Naive thymus-derived CD4-positive, alpha-beta T cell (primary cell): ENCODE results near the gene ASAH2. TPM values are rescaled to one million over a fixed set of nuclear protein-coding genes. Genes with fewer than 3 reads are reported as not detected.

ENCODE experiments used
- ATAC-seq: fragments of 150-1000 bp; cut with Tn5 transposase; 2 replicates; pipeline ENCODE4 v1.10.0; 2021; ENCODE audit warnings: mild to moderate bottlenecking, moderate library complexity
- CTCF ChIA-PET: fragments of 350-600 bp; sonication (Branson Sonifier 250); formaldehyde crosslinking; loops from one replicate; lab custom pipeline; 2021; ENCODE audit warnings: antibody characterized with exemption; lab: Charles Lee
- POLR2A ChIA-PET: fragments of 350-600 bp; sonication (Branson Sonifier 250); formaldehyde crosslinking; loops from one replicate; lab custom pipeline; 2021; ENCODE audit warnings: antibody characterized with exemption, inconsistent platforms; lab: Charles Lee
- DNase-seq, 9 donors: peaks; one replicate each; pipeline versions ENCODE4 v3.0.0 to v3.0.0-alpha.2; 2020 to 2022; ENCODE audit warnings: mixed read lengths in 1 of 9
- H3K27ac ChIP-seq: one replicate; pipeline ENCODE4 v1.7.0; 2013; ENCODE audit warnings: mild to moderate bottlenecking, low read depth, low read length, moderate library complexity
- H3K27me3 ChIP-seq, 2 donors: one replicate each; pipeline ENCODE4 v1.7.0; 2013; ENCODE audit warnings: low read length in 2 of 2, mild to moderate bottlenecking in 2 of 2, moderate library complexity in 2 of 2; ENCODE audit not compliant: control insufficient read depth in 2 of 2, insufficient read depth in 2 of 2
- H3K36me3 ChIP-seq, 3 experiments: 1 replicate in 2 of 3; 2 replicates in 1 of 3; pipeline ENCODE4 v1.7.0; 2013; ENCODE audit warnings: low read length in 3 of 3, mild to moderate bottlenecking in 3 of 3, moderate library complexity in 1 of 3; ENCODE audit not compliant: insufficient read depth in 3 of 3, control insufficient read depth in 2 of 3
- H3K4me1 ChIP-seq, 2 donors: one replicate each; pipeline ENCODE4 v1.7.0; 2013; ENCODE audit warnings: low read length in 2 of 2, mild to moderate bottlenecking in 2 of 2, moderate library complexity in 1 of 2; ENCODE audit not compliant: control insufficient read depth in 2 of 2, insufficient read depth in 2 of 2
- H3K4me3 ChIP-seq: 2 replicates; pipeline ENCODE4 v1.7.0; 2013; ENCODE audit warnings: mild to moderate bottlenecking, low read length
- H3K9me3 ChIP-seq, 3 experiments: 1 replicate in 2 of 3; 2 replicates in 1 of 3; pipeline ENCODE4 v1.7.0; 2013; ENCODE audit warnings: low read length in 3 of 3; ENCODE audit not compliant: control insufficient read depth in 2 of 3
- H3K27ac Mint-ChIP-seq, 9 donors: one replicate each; pipeline ENCODE4 v1.8.0; 2020 to 2022; ENCODE audit warnings: mixed read lengths in 9 of 9, mild to moderate bottlenecking in 8 of 9, moderate library complexity in 5 of 9, inconsistent platforms in 2 of 9
- H3K27me3 Mint-ChIP-seq, 5 donors: one replicate each; pipeline ENCODE4 v1.8.0; 2021 to 2022; ENCODE audit warnings: mixed read lengths in 5 of 5, mild to moderate bottlenecking in 1 of 5
- H3K36me3 Mint-ChIP-seq, 5 donors: one replicate each; pipeline ENCODE4 v1.8.0; 2020 to 2022; ENCODE audit warnings: mixed read lengths in 5 of 5, mild to moderate bottlenecking in 3 of 5, inconsistent platforms in 1 of 5
- H3K4me1 Mint-ChIP-seq, 7 donors: one replicate each; pipeline ENCODE4 v1.8.0; 2020 to 2022; ENCODE audit warnings: mixed read lengths in 7 of 7, mild to moderate bottlenecking in 3 of 7, inconsistent platforms in 1 of 7
- H3K4me3 Mint-ChIP-seq, 10 donors: one replicate each; pipeline ENCODE4 v1.8.0; 2020 to 2022; ENCODE audit warnings: mild to moderate bottlenecking in 10 of 10, mixed read lengths in 10 of 10, moderate library complexity in 6 of 10, inconsistent platforms in 2 of 10
- H3K9me3 Mint-ChIP-seq, 11 donors: one replicate each; pipeline ENCODE4 v1.8.0; 2020 to 2022; ENCODE audit warnings: mixed read lengths in 11 of 11, mild to moderate bottlenecking in 4 of 11, inconsistent platforms in 1 of 11, moderate library complexity in 1 of 11
- intact Hi-C, 2 donors: fragments of 100-400 bp; cut with micrococcal nuclease; formaldehyde crosslinking; loops; one replicate each; pipeline ENCODE4 v1.15.1; 2023
- polyA plus RNA-seq, 2 donors: library from polyadenylated mRNA; unstranded; fragments of 300-500 nt; fragmentation: Illumina TruSeq; gene quantifications; one replicate each; pipeline ENCODE4 v1.2.3, GENCODE V29; 2021
- total RNA-seq, 6 experiments: library from RNA in 5 of 6; stranded (reverse) in 5 of 6; gene quantifications; 1 replicate in 5 of 6; 2 replicates in 1 of 6; pipeline ENCODE4 v1.2.3 and lab custom pipeline; 2021 to 2026

ASAH2 gene
- total RNA-seq (1 to 10 TPM in 4 of 5 experiments, under 1 TPM in 1; 0.61 to 5.4 (median 1.7) TPM), polyA plus RNA-seq (1 to 10 TPM in 1 of 2 donors, under 1 TPM in 1; 0.43 to 3.9 TPM), total RNA-seq (lab: John Stamatoyannopoulos, UW) (not detected)

DNA sequence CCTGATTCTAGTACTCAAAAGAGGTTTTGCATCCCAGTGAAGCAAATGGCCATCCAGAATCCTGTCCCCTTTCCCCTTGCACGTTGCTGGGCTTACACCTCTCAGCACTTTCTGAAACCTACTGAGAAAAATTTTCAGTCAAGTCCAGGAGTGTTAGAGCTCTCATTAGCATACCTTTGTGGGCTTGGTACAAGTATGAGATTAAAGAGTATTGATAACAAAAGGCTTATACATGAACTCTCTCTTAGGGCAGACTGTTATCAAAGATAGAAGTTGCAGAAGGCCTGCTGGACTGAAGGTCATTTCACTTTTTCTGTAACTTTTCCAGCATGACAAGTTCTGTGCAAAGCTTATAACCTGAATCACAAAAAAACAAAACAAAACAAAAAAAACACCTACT, at the start of gene ASAH2:
Gene ASAH2, minus strand, starts transcription at position 123 of the 400 bp plus-strand sequence. CDS start 2,906 bp downstream, outside the sequence.
- H3K27me3 ChIP-seq, result no peaks in the 10 kb centered on the region
- H3K4me1 ChIP-seq, result no peaks in the 10 kb centered on the region
- H3K27me3 Mint-ChIP-seq, result peaks cover 30 to 54% (median 33%) of the 10 kb centered on the region in 5 donors
- H3K36me3 Mint-ChIP-seq, result no peaks in the 10 kb centered on the region
- no peak within 1 kb of the TSS for H3K27ac Mint-ChIP-seq
- H3K4me1 Mint-ChIP-seq, result no peaks in the 10 kb centered on the region
- POLR2A ChIA-PET, result no interaction called here
- H3K4me3 ChIP-seq, result no peak within 1 kb of the TSS
- intact Hi-C loops, result no loop called here
- H3K27ac ChIP-seq, result no peak within 1 kb of the TSS
- ATAC-seq (no peak), DNase-seq (no peak)
- no peaks in the 10 kb centered on the region for H3K9me3 ChIP-seq
- no peaks in the 10 kb centered on the region for H3K9me3 Mint-ChIP-seq
- H3K4me3 Mint-ChIP-seq, result no peak within 1 kb of the TSS
- no peaks in the 10 kb centered on the region for H3K36me3 ChIP-seq
- CTCF ChIA-PET, result no interaction called here

GRCh38 chr10:50299948-50300669, 48.8 kb upstream of the ASAH2 start:
- Histone ChIP-seq H3K27ac (no peak overlapping the region), H3K4me1 (no peaks in the 10 kb centered on the region), H3K9me3 (peaks cover 0 to 4% (median 0%) of the 10 kb centered on the region in 3 experiments), H3K36me3 (no peaks in the 10 kb centered on the region), H3K27me3 (no peaks in the 10 kb centered on the region), H3K4me3 (no peak overlapping the region)
- no peaks in the 10 kb centered on the region for H3K27me3 Mint-ChIP-seq
- ATAC-seq (no peak), DNase-seq (no peak)
- H3K4me1 Mint-ChIP-seq, result no peaks in the 10 kb centered on the region
- H3K36me3 Mint-ChIP-seq, result peaks cover 0 to 12% (median 9%) of the 10 kb centered on the region in 5 donors
- no peak overlapping the region for H3K27ac Mint-ChIP-seq
- peaks cover 3 to 26% (median 9%) of the 10 kb centered on the region in 11 donors for H3K9me3 Mint-ChIP-seq
- ChIA-PET CTCF (no interaction called here), POLR2A (no interaction called here)
- no peak overlapping the region for H3K4me3 Mint-ChIP-seq
- intact Hi-C loops, result no loop called here

DNA sequence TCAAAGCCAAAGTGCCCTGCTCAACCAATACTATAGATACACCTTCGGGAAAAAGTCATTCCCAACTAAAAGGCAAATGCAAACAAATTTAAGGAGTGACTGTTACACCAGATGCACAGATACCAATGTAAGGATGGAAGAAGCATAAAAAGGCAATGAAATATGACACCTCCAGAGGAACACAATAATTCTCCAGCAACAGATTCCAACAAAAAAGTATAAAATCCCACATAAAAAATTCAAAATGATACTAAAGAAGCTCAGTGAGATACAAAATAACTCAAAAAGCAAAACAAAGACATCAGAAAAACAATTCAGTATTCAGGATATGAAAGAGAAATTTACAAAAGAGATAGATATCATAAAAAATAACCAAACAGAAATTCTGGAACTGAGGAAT, 44.1 kb upstream of the ASAH2 start:
- Histone ChIP-seq H3K36me3 (no peaks in the 10 kb centered on the region), H3K4me3 (no peak overlapping the region), H3K4me1 (no peaks in the 10 kb centered on the region), H3K27me3 (no peaks in the 10 kb centered on the region), H3K27ac (no peak overlapping the region), H3K9me3 (peaks cover 0 to 4% (median 0%) of the 10 kb centered on the region in 3 experiments)
- Mint-ChIP-seq H3K27me3 (no peaks in the 10 kb centered on the region), H3K27ac (no peak overlapping the region), H3K4me1 (peaks cover 0 to 2% (median 0%) of the 10 kb centered on the region in 7 donors), H3K9me3 (peaks cover 3 to 26% (median 9%) of the 10 kb centered on the region in 11 donors), H3K36me3 (peaks cover 0 to 9% (median 4%) of the 10 kb centered on the region in 5 donors), H3K4me3 (no peak overlapping the region)
- DNase-seq (no peak), ATAC-seq (no peak)
- CTCF ChIA-PET, result no interaction called here
- POLR2A ChIA-PET, result no interaction called here
- intact Hi-C loops, result no loop called here

DNA sequence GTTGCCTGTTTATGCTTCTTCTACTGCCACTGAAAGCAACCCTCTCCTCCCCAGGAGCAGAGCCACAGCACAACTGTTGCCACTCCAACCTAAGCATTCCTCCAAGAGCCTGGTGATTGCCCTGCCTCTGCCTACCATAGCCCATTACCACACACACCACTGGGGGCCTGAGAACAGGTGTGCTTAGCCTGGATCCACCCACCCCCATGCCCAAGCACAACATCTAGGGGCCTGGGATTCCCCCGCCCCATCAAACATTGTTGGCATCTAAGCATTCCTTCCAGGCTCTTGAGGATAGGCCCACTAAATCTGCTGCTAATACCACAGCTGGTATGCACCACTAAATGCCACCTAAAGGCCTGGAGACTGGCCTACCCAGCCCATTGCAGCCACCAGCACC, 43.3 kb upstream of the ASAH2 start:
- H3K27me3 Mint-ChIP-seq, result no peaks in the 10 kb centered on the region
- no peak overlapping the region for H3K4me3 Mint-ChIP-seq
- H3K4me3 ChIP-seq, result no peak overlapping the region
- POLR2A ChIA-PET, result no interaction called here
- H3K27ac Mint-ChIP-seq, result no peak overlapping the region
- intact Hi-C loops, result no loop called here
- DNase-seq (no peak), ATAC-seq (no peak)
- H3K36me3 Mint-ChIP-seq, result peaks cover 0 to 8% (median 4%) of the 10 kb centered on the region in 5 donors
- peaks cover 0 to 4% (median 0%) of the 10 kb centered on the region in 3 experiments for H3K9me3 ChIP-seq
- H3K27ac ChIP-seq, result no peak overlapping the region
- H3K4me1 ChIP-seq, result no peaks in the 10 kb centered on the region
- no peaks in the 10 kb centered on the region for H3K36me3 ChIP-seq
- peaks cover 0 to 2% (median 0%) of the 10 kb centered on the region in 7 donors for H3K4me1 Mint-ChIP-seq
- CTCF ChIA-PET, result no interaction called here
- peaks cover 3 to 26% (median 9%) of the 10 kb centered on the region in 11 donors for H3K9me3 Mint-ChIP-seq
- no peaks in the 10 kb centered on the region for H3K27me3 ChIP-seq

DNA sequence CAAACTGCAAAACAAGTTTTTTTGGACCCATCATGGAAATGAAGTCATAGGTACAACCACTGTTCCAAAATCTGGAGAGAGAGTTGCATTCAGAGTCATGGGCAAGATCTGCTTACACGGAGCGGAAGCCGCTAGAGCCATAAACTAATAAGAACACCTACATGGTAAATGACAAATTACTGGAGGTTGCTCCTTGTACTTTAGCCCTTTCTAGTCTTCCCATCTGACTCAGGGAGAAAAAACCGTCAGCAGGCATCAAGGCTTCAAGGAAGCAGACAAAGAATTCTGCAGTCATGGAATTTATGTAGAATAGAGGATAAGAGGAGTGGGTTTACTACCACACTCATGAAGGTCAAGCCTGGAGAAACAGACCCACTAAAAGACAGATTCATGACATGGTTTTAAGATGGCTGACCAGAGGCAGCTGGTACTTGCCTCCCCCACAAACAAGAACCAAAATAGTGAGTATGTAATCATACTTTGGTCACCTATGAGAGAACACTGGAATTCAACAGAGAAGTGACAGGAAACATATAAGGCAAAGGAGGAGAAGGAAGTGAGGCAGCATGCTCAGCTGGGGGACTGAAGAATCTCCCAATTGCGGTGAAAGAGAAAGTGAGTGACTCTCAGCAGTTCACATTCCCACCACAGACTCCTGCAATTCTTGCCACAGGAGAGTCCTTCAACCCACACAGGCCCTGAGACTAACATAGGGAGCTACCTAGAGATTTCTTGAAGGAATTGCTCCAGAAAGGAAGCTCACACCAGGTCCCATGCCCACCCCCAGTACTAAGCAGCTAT, 42.4 kb upstream of the ASAH2 start:
- POLR2A ChIA-PET, result no interaction called here
- H3K4me3 Mint-ChIP-seq, result no peak overlapping the region
- Histone ChIP-seq H3K4me1 (no peaks in the 10 kb centered on the region), H3K27me3 (no peaks in the 10 kb centered on the region), H3K4me3 (no peak overlapping the region), H3K36me3 (no peaks in the 10 kb centered on the region), H3K9me3 (peaks cover 0 to 4% (median 0%) of the 10 kb centered on the region in 3 experiments), H3K27ac (no peak overlapping the region)
- peaks cover 0 to 8% (median 3%) of the 10 kb centered on the region in 5 donors for H3K36me3 Mint-ChIP-seq
- no peak for ATAC-seq
- peaks cover 0 to 2% (median 0%) of the 10 kb centered on the region in 7 donors for H3K4me1 Mint-ChIP-seq
- CTCF ChIA-PET, result no interaction called here
- DNase-seq, result no peak
- no peak overlapping the region for H3K27ac Mint-ChIP-seq
- intact Hi-C loops, result no loop called here
- H3K27me3 Mint-ChIP-seq, result peaks cover 0 to under 1% (median 0%) of the 10 kb centered on the region in 5 donors
- H3K9me3 Mint-ChIP-seq, result peaks cover 3 to 17% (median 6%) of the 10 kb centered on the region in 11 donors

DNA sequence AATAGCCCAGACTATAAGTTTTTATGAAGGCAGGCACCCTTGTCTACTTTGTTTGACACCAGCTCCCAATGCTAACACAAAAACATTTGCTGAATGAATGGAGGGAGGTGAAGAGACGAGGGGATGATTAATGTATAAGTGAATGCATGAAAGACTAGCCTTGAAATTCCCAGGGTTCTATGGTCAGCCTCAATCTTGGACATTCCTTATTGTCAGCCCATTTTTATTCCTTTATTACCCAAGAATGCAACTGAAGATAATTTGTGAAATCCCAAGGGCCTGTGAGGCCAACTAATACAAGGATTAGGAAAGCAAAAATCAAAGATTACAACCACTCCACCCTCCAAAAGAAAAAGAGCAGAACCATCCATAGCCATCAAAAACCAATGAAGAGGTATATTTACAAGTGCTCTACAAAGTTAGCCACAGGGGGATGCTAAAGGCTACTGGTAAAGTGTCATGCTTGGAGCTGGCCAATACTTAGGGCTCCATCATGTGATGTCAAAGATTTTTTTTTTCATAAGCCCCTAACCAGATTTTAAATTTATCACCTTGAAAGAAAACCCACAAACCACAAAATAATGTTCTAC, 40.0 kb upstream of the ASAH2 start:
- Mint-ChIP-seq H3K27me3 (peaks cover 0 to 8% (median 5%) of the 10 kb centered on the region in 5 donors), H3K27ac (no peak overlapping the region), H3K36me3 (no peaks in the 10 kb centered on the region), H3K9me3 (peaks cover 0 to 8% (median 0%) of the 10 kb centered on the region in 11 donors), H3K4me3 (no peak overlapping the region), H3K4me1 (peaks cover 0 to 2% (median 0%) of the 10 kb centered on the region in 7 donors)
- ChIA-PET POLR2A (no interaction called here), CTCF (no interaction called here)
- Histone ChIP-seq H3K27me3 (no peaks in the 10 kb centered on the region), H3K4me1 (no peaks in the 10 kb centered on the region), H3K9me3 (no peaks in the 10 kb centered on the region), H3K4me3 (no peak overlapping the region), H3K36me3 (no peaks in the 10 kb centered on the region), H3K27ac (no peak overlapping the region)
- ATAC-seq (no peak), DNase-seq (no peak)
- intact Hi-C loops, result loop anchor here in 1 of 2 donors (2.0 kb wide), 1 partner anchor 361 kb away; no protein-coding TSS in a partner anchor
